Fibroblast of mammary gland (primary cell): Measurements from ENCODE around the gene MAP7D3.
A peak's percentile ranks its signal among the peaks of the same experiment; 100 is the strongest.

Source experiments
- DNase-seq: peaks from one replicate; pipeline ENCODE4 v3.0.0-alpha.2; 2010; ENCODE audit warnings: low read depth
- H3K4me3 ChIP-seq: 2 replicates; pipeline ENCODE4 v1.5.1; 2011; ENCODE audit warnings: low read depth, mild to moderate bottlenecking, low read length, moderate library complexity; ENCODE audit not compliant: control insufficient read depth
- TF ChIP-seq, protein P1 (sequence below): conservative IDR thresholded peaks from 2 replicates; pipeline ENCODE4 v1.5.1; 2011; ENCODE audit warnings: low read depth, low read length, inconsistent platforms; ENCODE audit not compliant: control insufficient read depth, insufficient read depth

Gene MAP7D3

GRCh38 chrX:136163689-136164088, 87.5 kb downstream of the MAP7D3 start:
- peak; percentile 40 for DNase-seq
- TF ChIP-seq, protein P1, sequence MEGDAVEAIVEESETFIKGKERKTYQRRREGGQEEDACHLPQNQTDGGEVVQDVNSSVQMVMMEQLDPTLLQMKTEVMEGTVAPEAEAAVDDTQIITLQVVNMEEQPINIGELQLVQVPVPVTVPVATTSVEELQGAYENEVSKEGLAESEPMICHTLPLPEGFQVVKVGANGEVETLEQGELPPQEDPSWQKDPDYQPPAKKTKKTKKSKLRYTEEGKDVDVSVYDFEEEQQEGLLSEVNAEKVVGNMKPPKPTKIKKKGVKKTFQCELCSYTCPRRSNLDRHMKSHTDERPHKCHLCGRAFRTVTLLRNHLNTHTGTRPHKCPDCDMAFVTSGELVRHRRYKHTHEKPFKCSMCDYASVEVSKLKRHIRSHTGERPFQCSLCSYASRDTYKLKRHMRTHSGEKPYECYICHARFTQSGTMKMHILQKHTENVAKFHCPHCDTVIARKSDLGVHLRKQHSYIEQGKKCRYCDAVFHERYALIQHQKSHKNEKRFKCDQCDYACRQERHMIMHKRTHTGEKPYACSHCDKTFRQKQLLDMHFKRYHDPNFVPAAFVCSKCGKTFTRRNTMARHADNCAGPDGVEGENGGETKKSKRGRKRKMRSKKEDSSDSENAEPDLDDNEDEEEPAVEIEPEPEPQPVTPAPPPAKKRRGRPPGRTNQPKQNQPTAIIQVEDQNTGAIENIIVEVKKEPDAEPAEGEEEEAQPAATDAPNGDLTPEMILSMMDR: no peak

More at GRCh38 chrX:136163689-136164088, 87.5 kb downstream of the MAP7D3 start:
- no peak overlapping the region for H3K4me3 ChIP-seq
